Transverse colon (tissue), 4 donors: ENCODE data around the gene TMEM132D.
"Not testable (repeated sequence)": the region's sequence is repeated elsewhere in the genome, so short reads cannot be mapped to it uniquely, and the experiment has no call there.

Experiments used
- CTCF ChIP-seq, 5 experiments: fragments of 200-600 bp in 3 of 5; fragments of 450-650 bp in 2 of 5; sonication (generic) in 3 of 5; IDR thresholded peaks; 1 replicate in 2 of 5; 2 replicates in 3 of 5; pipeline ENCODE4 v1.5.1; 2016 to 2017; ENCODE audit warnings: antibody characterized with exemption in 5 of 5, inconsistent platforms in 3 of 5, mild to moderate bottlenecking in 2 of 5, moderate library complexity in 1 of 5
- EP300 ChIP-seq: sonication (generic); formaldehyde crosslinking; IDR thresholded peaks from one replicate; pipeline ENCODE4 v1.6.1; 2017; ENCODE audit warnings: antibody characterized with exemption, low read depth
- POLR2A ChIP-seq: fragments of 450-650 bp; IDR thresholded peaks from one replicate; pipeline ENCODE4 v1.6.1; 2016; ENCODE audit warnings: antibody characterized with exemption, mild to moderate bottlenecking, moderate library complexity
- POLR2AphosphoS5 ChIP-seq, 3 donors: sonication (generic); formaldehyde crosslinking; IDR thresholded peaks; one replicate each; pipeline ENCODE4 v1.6.1; 2016; ENCODE audit warnings: antibody characterized with exemption in 3 of 3

GRCh38 chr12:129189879-129190278 is 713.9 kb downstream of the TMEM132D start:
- TF ChIP-seq CTCF (IDR thresholded peaks at IDR 0.05); POLR2AphosphoS5 (IDR thresholded peaks at IDR 0.05); POLR2A; EP300: not testable (repeated sequence)
